NOMO-1 treated with DMSO at 0.1 percent for 48 hours (cell line): ENCODE data around the gene LILRB5.
A peak's percentile ranks its signal among the peaks of the same experiment; 100 is the strongest.
"Not testable (repeated sequence)": the region's sequence is repeated elsewhere in the genome, so short reads cannot be mapped to it uniquely, and the experiment has no call there.

ENCODE experiments used
- DNase-seq: peaks from one replicate; lab custom pipeline; 2025; ENCODE audit not compliant: unreplicated experiment; lab: John Stamatoyannopoulos, UW

The LILRB5 gene

DNA sequence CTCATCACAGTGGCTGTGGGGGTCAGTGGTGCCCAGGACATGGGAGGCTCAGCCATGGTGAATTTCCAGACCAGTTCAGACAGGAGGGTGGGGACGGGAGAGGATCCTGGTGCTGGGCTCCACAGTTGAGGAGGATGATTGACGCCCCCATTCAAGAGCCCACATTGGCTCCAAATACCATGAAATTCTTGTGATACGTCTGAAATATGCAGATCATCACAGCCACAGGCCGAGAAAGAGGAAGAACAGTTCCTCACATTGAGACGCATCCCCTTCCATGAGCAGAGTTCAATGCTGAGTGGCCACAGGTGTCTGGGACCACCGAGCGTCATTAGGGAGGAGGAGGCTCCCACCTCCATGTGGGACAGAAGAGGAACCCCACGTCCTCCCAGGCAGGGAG is 13.3 kb downstream of the LILRB5 start:
- not testable (repeated sequence) for DNase-seq

DNA sequence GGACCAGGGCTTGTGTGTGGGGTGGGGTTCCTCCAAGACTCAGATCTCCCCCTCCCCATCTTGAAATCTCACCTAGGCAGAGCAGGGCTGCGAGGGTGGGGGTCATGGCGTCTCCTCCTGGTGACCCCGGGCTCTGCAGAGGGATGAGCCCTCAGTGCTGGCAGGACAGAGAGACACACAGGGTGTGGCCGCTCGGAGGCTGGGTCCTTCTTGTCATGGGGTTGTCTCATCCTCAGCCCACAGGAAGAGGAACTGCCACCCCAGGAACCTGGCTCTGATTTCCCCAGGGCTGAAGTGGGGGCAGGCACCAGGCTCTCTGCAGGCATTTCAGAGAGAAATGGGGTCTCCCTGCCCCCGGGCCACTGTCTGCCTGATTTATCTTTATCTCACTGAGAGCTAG is 14.4 kb downstream of the LILRB5 start, which contains the start of gene LILRA6:
Gene LILRA6 (minus strand): TSS at position 145 of the 400 bp plus-strand sequence.
- peak; percentile 41 for DNase-seq

DNA sequence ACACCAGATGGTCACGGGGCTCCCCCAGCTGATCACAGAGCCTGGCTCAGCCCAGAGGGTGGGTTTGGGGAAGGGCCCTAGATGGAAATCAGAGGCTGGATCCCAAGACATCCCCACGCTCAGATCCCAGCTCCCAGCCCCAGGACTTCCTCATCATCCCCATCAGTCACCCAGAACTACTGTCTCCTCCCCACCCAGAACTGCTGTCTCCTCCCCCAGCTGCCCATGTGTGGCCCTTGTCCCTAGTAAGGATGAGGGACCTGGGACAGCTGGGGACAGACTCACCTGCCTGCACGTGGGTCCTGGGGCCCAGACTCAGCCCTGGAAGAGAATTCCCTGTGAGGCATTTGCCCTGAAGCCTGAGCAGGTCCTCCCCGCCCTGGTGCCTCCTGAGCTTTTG is 14.8 kb downstream of the LILRB5 start:
- not testable (repeated sequence) for DNase-seq

DNA sequence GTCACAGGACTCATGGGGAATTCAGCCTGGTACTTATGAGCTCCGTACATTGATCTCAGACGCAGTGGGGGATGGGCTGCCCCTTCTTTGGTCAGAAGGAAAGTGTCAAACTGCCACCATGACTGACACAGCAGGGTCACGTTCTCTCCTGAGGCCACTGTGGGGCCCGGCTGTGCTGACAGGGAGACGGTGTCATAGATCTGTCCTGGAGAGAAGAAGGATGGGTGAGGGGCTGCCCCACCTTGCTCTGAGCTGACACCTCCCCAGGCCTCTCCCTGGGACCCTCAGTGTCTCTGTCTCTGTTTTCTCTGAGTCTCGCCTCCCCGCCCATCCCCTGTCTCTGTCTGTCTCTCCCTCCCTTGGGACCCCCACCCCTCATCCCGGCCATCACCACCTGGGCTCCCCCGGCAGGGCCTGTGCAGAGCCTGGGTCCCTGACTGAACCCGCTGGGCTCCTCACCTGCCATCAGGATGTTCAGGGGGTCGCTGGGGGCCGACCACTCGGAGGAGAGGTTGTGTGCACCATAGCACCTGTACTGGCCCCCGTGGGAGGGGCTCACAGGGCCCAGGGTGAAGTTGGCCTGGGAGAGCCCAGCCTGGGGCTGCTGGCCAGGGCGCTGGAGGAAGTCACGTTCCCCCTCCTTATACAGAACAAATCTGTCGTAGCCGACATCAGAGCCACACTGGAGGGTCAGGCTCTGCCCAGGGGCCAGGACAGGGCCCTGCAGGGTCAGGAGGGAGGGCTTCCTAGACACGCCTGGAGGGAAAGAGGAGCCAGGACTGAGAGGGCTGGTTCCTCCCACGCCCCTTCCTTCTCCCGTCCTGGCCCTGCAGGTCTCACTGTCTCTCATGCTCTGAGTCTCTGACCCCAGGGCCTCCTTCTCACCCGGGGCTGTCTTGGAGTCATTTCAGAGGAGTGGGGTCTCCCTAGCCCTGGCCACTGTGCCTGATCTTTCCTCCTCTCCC is 16.4 kb downstream of the LILRB5 start:
- not testable (repeated sequence) for DNase-seq

DNA sequence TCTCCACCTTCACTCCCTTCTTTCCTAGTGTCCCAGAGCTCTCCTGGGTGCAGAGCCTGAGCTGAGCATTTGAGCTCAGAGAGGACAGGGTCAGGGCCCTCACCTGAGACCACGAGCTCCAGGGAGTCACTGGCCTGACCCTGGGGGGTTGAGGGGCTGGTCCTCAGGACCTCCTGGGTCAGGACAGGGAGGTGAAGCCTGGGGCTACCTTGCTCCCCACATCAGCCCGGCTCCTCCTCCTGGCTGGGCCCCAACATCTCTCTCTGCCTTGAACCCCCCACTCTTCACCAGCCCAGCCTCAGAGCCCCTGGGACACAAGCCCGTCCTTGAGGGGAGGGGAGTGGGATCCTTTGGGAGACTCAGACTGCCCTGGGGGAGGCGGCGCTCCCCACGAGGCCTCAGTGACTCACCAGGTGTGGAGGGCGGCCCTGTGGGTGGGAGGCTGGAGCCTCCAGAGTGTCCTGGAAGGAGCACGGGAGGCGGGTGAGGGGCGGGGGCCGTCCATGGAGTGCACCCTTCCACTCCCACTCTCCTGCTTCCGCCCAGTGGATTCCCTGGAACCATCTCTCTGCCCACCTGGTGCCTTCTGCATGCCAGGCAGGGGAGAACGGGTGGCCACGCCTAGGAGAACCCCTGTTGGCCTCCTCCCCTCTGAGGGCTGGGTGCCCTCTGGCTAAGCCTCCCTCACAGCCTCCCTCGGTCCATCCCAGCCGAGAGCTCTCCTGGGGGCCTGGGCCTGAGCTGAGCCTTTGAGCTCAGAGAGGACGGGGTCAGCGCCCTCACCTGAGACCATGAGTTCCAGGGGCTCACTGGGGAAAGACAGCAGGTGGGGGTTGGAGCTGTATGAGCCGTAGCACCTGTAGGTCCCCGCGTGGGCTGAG is 17.3 kb downstream of the LILRB5 start:
- not testable (repeated sequence) for DNase-seq

DNA sequence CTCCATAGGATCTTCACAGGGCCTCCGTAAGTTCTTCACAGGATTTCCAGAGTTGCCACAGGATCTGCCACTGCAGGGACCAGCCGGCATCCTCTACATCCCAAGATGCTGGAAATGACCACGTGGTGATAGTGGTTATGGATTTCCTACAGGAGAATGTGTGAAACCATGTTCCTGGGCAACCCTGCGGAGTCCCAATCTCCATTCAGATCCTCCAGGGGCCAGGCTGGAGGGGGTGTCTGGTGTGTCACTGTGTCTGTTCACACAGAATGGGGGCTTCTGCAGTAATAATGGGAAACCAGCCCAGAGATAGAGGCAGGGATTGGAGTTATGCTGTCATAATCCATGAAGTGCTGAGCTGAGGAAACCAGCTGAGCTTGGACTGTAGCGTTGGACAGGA is 23.1 kb downstream of the LILRB5 start:
- DNase-seq: no peak

DNA sequence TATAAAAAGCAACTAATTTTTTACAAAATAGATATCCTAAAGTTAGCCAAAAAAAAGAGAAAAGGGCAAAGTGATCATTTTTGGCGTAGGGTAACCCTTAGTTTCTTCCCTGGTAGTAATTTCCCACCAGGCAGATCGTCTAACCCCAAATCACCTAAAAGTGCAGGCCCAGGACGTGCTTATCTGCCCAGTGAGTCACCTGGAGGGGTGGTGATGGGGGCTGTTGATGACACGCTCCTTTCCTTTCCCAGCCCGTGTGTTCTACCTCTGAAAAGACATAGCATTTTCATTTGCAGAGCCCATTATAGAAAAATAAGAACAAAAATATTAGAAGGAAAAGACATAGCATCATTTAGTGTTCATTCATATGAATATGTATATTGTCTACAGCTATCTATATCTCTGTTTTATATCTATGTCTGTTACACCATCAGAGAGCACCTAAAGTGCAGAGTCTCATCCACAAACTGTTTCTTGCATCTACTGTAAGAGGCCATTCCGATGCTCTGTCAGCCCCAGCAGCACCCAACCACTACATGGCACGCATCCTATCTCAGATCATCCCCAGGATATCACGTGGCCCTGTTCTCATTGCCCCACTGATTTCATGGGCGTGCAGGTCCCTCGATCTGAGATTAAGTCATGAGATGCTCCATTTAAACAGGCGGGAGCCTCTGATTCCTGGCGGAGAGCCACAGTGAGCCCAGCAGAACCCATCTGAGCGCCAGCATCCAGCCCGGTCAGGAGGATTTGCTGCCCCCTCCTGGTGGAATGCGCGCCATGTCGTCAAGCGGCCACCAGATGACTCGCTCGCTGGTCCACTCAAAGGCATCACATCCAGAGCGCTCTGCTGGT is 25.8 kb downstream of the LILRB5 start:
- peak; percentile 69 for DNase-seq

DNA sequence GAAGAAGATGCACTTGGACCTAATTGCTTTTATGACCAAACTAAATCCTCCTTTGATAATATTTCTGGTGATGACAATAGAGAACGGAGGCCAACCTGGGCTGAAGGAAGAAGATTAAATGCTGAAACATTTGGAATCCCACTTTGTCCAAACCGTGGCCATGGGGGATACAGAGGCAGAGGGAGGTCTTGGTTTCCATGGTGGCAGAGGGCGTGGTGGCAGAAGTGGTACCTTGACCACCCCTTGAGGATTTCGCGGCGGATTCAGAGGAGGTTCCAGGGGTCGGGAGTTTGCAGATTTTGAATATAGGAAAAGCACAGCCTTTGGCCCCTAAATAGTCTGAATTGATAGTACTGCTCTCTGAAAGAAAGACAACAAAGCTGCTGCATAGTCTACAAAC is 27.0 kb downstream of the LILRB5 start:
- DNase-seq: no peak

DNA sequence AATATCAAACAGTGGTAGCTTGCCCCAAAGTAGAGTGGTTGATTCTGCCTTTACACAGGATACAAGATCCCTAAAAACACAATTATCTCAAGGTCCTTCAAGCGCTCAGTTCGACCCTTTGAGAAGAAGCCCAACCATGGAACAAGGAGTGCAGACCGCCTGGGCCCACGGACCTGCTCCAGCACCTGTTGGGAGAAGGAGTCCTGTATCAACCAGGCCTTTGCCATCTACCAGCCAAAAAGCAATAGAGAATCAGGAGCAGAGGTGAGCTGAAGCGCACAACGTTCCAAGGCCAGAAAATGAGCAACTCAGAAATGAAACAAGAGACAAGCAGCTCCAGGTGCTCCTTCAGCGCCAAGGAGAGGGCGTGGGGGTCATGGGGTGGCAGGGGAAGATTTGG is 27.9 kb downstream of the LILRB5 start:
- DNase-seq: no peak

DNA sequence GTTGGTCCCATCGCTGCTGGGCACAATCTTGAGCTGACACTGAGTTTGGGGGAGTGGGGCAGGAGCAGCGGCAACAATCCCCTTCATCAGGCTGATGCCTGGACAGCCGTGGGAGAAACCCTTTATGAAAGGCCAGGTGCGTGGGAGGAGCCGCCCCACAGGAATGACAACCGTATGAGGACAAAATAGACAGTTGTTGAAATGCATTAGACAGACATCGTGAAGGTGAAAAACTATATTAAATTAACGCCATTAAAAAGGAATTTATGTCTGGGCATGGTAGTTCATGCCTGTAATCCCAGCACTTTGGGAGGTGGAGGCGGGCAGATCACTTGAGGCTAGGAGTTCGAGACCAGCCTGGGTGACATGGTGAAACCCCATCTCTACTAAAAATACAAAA is 32.5 kb downstream of the LILRB5 start:
- not testable (repeated sequence) for DNase-seq

DNA sequence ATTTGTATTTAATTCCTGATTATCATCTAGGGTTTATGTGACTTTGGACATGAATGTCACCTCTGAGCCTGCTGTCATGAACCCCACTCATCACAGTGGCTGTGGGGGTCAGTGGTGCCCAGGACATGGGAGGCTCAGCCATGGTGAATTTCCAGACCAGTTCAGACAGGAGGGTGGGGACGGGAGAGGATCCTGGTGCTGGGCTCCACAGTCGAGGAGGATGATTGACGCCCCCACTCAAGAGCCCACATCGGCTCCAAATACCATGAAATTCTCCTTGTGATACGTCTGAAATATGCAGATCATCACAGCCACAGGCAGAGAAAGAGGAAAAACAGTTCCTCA is 33.2 kb downstream of the LILRB5 start:
- not testable (repeated sequence) for DNase-seq

DNA sequence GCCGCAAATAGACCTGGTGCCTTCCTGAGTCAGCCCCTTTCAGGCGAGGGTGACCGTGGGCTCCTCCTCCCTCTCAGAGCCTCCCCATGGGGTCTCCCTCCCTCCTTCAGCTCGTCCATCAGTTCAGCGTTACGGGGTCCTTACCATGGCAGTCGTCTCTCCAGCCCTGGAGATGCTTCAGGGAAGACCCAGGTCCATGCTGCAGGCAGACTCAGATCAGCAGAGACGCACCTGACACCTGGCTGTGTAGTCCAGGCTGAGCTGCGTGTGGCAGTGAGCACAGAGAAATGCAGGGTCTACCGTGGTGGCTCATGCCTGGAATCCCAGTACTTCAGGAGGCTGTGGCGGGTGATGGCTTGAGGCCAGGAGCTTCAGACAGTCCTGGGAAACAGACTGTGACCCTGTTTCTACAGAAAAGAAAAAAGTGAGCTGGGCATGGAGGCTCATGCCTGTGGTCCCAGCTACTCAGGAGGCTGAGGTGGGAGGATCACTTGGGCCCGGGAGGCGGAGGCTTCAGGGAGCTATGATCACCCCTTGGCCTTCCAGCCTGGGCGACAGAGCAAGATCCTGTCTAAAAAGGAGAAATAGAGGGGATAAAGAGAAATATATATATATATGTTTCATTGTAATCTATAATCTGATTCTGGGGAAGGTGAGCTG is 33.7 kb downstream of the LILRB5 start:
- not testable (repeated sequence) for DNase-seq

DNA sequence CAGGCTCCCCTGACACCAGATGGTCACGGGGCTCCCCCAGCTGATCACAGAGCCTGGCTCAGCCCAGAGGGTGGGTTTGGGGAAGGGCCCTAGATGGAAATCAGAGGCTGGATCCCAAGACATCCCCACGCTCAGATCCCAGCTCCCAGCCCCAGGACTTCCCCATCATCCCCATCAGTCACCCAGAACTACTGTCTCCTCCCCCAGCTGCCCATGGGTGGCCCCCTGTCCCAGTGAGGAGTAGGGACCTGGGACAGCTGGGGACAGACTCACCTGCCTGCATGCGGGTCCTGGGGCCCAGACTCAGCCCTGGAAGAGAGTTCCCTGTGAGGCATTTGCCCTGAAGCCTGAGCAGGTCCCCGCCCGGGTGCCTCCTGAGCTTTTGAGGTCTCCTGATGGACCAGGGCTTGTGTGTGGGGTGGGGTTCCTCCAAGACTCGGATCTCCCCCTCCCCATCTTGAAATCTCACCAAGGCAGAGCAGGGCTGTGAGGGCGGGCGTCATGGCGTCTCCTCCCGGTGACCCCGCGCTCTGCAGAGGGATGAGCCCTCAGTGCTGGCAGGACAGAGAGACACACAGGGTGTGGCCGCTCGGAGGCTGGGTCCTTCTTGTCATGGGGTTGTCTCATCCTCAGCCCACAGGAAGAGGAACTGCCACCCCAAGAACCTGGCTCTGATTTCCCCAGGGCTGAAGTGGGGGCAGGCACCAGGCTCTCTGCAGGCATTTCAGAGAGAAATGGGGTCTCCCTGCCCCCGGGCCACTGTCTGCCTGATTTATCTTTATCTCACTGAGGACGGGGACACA is 34.4 kb downstream of the LILRB5 start, which contains the start of gene LILRB3:
Gene LILRB3 (minus strand): TSS at position 534 of the 803 bp plus-strand sequence. CDS start 31 bp downstream, at position 503.
- DNase-seq: peak; percentile 6

DNA sequence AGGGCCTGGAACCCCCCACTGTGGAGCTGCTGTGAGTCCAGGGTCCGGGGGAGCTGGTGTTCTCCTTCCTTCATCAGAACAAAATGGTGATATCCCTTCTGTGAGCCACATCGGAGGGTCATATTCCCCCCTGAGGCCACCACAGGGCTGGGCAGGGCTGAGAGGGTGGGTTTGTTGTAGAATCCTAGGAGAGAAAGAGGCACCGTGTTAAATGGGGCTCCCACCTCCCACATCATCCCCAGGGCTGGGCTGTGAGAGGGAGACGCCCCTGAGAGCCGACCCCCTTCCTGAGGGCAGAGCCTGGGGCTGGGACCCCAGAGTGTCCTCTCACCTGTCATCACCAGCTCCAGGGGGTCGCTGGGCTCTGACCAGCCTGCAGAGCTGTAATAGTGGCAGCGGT is 35.1 kb downstream of the LILRB5 start:
- DNase-seq: not testable (repeated sequence)

DNA sequence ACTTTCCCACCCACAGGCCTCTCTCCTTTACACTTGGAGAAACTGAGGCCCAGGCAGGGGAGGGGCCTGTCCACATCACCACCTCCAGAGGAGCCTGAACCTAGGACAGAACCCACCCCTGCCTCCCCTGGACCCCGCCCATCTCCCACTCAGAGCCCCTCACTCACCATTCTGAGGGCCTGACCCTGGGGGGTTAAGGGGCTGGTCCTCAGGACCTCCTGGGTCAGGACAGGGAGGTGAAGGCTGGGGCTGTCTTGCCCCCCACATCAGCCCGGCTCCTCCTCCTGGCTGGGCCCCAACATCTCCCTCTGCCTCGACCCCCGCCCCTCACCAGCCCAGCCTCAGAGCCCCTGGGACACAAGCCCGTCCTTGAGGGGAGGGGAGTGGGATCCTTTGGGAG is 37.4 kb downstream of the LILRB5 start:
- DNase-seq: not testable (repeated sequence)

DNA sequence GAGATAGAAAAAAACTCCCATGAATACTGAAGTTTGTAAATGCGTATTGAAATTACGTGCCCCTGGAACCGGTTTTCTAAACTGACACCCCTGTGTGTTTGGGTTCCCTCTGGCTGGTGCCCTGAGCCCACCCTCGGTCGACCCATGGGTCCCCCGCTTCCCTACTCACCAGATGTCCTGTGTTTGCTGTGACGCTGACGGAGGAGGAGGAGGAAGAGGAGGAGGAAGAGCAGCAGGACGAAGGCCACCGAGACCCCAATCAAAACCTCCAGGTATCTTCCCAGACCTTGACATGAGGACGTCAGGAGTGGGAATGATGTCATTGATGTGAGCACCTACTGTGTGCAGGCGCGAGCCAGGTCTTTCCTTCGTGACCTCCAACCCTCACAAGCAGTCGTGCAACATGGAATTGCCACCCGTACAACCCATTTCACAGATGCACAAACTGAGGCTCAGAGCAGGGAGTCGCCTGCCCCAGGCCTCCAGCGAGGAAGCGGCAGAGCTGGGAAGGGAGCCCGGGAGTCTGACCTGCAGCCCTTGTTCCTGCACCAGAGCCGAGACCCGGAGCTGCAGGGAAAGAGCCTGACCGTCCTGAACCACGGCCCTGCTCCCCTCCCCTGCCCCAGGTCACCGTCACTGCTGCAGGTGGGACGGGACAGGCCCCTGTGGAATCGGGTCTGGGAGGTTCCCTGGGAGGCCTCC is 38.0 kb downstream of the LILRB5 start:
- no peak for DNase-seq

DNA sequence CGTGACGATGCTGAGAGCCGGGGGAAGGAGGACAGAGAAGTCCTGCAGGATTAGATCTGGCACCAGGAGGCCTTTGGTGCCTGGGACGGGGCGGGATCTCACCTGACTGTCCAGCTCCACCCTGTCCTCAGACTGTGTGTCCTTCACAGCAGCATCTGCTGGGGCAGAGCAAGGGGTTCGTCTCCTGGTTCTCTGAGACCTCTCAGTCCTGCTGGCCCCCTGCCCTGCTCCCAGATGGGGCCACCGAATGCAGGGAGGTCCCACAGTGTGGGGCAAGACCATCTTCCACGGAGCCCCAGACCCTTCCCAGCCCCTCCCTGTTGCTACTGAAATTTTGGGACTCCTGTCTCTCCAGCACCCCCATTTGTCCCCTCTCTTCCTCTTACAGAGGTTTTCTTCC is 38.8 kb downstream of the LILRB5 start:
- no peak for DNase-seq

DNA sequence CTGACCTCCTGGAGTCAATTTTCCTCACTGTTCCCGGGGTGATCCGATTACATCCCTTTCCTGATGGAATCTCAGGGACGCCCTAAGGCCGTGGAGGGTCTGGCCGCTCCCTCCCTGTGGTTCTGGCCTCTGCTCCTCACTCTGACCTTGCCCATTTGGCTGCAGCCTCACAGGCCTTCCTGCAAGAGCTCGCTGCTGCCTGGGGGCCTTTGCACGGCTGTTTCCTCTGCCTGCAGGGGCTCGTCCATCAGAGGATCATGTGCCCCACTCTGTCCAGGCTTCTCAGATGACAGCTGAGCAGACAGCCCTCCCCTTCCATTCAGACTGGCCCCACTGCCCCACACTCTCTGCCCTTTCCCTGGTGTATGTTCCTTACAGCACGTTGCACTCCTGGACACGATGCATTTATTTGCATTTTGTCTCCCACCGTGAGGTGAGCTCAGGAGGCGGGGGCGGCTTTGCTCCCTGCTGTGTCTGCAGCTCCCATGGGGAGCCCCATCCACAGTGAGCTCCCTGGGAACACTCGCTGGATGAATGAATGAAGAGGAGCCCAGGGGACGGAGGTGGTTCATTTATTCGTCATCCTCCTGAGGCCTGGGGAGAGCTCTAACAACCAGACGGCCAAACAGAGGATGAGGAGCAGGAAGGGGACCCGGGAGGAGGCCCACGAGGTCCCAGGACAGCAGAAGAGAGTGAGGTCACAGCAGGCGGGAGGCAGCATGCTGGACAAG is 39.4 kb downstream of the LILRB5 start:
- not testable (repeated sequence) for DNase-seq
